HS-27A (cell line): ENCODE results near the gene DRAM2.
"Not testable (repeated sequence)": the region's sequence is repeated elsewhere in the genome, so short reads cannot be mapped to it uniquely, and the experiment has no call there.

ENCODE experiments used
- DNase-seq: peaks from one replicate; pipeline ENCODE4 v3.0.0-alpha.2; 2012; ENCODE audit warnings: low read depth, missing footprints

DRAM2 gene

DNA sequence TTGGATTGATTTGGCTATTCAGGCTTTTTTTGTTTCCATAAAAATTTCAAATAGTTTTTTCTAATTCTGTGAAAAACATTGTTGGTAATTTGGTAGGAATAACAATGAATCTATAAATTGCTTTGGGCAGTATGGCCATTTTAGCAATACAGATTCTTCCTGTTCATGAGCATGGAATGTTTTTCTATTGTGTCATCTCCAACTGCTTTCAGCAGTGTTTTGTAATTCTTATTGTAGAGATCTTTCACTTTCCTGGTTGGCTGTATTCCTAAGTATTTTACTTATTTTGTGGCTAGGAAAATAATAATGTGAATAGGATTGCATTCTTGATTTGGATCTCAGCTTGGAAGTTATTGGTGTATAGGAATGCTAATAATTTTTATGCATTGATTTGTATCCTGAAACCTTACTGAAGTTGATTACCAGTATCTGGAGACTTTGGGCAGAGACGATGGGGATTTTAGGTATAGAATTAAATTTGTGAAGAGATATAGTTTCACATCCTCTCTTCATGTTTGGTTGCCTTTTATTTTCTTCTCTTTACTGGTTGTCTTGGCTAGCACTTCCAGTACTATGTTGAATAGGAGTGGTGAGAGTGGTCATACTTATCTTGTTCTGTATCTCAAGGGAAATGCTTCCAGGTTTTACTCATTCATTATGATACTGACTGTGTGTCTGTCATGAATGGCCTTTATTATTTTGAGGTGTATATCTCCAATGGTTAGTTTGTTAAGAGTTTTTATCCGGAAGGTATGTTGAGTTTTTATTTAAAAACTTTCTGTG is 57.3 kb downstream of the DRAM2 start:
- peak; percentile 30 for DNase-seq

DNA sequence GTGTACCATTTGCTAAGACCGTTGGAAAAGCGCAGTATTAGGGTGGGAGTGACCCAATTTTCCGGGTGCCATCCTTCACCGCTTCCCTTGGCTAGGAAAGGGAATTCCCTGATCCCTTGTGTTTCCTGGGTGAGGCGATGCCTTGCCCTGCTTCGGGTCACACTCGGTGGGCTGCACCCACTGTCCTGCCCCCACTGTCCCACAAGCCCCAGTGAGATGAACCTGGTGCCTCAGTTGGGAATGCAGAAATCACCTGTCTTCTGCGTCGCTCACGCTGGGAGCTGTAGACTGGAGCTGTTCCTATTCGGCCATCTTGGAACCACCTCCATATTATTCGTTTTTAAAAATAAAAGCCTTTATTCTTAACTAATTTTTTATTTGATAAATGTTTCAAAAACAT is 60.6 kb downstream of the DRAM2 start:
- not testable (repeated sequence) for DNase-seq

DNA sequence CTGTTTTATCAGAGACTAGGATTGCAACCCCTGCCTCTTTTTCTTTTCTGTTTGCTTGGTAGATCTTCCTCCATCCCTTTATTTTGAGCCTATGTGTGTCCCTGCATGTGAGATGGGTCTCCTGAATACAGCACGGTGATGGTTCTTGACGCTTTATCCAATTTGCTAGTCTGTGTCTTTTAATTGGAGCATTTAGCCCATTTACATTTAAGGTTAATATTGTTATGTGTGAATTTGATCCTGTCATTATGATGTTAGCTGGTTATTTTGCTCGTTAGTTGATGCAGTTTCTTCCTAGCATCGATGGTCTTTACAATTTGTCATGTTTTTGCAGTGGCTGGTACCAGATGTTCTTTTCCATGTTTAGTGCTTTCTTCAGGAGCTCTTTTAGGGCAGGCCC is 62.6 kb downstream of the DRAM2 start:
- DNase-seq = not testable (repeated sequence)
